Omental fat pad (tissue), 4 donors: Measurements from ENCODE around the gene KCNA2. TPM values are rescaled to one million over a fixed set of nuclear protein-coding genes. Genes with fewer than 3 reads are reported as not detected.

ENCODE experiments used
- ATAC-seq: fragments of 150-250 bp; one replicate; pipeline ENCODE4 v1.9.1; 2016; ENCODE audit warnings: mild to moderate bottlenecking, moderate library complexity; ENCODE audit not compliant: low FRiP score
- DNase-seq: peaks from one replicate; pipeline ENCODE4 v3.0.0-alpha.2; 2019; ENCODE audit warnings: low spot score
- CTCF ChIP-seq, 3 donors: fragments of 450-650 bp; IDR thresholded peaks; one replicate each; pipeline ENCODE4 v1.5.1; 2016 to 2017; ENCODE audit warnings: antibody characterized with exemption in 3 of 3, mild to moderate bottlenecking in 3 of 3, moderate library complexity in 2 of 3
- total RNA-seq, 4 donors: library from RNA; depleted of rRNA; stranded (reverse); fragments of >200 nt; gene quantifications; one replicate each; pipeline ENCODE4 v1.1.0, GENCODE V29; 2016

KCNA2 gene
- total RNA-seq, 4 donors from 2014 or later: 1.9 to 29.8 (median 3.1) TPM

GRCh38 chr1:110604586-110605148 is 1.5 kb downstream of the KCNA2 start:
- no peak for ATAC-seq
- no peak for DNase-seq
- TF ChIP-seq CTCF (IDR thresholded peaks at IDR 0.05): no peak

- ATAC-seq: no peak
- TF ChIP-seq CTCF (IDR thresholded peaks at IDR 0.05): no peak
- no peak for DNase-seq
Observed at GRCh38 chr1:110603058-110603457, 3.1 kb downstream of the KCNA2 start.

- DNase-seq (no peak), ATAC-seq (no peak)
- no peak for TF ChIP-seq CTCF (IDR thresholded peaks at IDR 0.05)
Observed at GRCh38 chr1:110602466-110602865, 3.7 kb downstream of the KCNA2 start.

- no peak for ATAC-seq
- no peak for TF ChIP-seq CTCF (IDR thresholded peaks at IDR 0.05)
- DNase-seq: no peak
Observed at GRCh38 chr1:110601332-110601731, 4.8 kb downstream of the KCNA2 start.

GRCh38 chr1:110600716-110601115 is 5.4 kb downstream of the KCNA2 start:
- TF ChIP-seq CTCF (IDR thresholded peaks at IDR 0.05): no peak
- DNase-seq (no peak), ATAC-seq (no peak)

GRCh38 chr1:110597966-110598365 is 8.2 kb downstream of the KCNA2 start:
- TF ChIP-seq CTCF (IDR thresholded peaks at IDR 0.05): no peak
- DNase-seq (no peak), ATAC-seq (no peak)

- TF ChIP-seq CTCF (IDR thresholded peaks at IDR 0.05): no peak
- no peak for DNase-seq
- ATAC-seq: no peak
Observed at GRCh38 chr1:110596312-110596711, 9.8 kb downstream of the KCNA2 start.
